Measurements from ENCODE around the gene IFFO2. TPM values are rescaled to one million over a fixed set of nuclear protein-coding genes. Genes with fewer than 3 reads are reported as not detected.

The IFFO2 gene
- total and polyA plus RNA-seq, 7 experiments from 2014 or later: 1.1 to 57.1 (median 25.7) TPM

- H3K36me3 ChIP-seq (ENCODE audit: control insufficient read depth in 2 of 3, insufficient read depth in 3 of 3, low read length in 3 of 3): no peaks in the 10 kb centered on the region
- H3K4me1 ChIP-seq (ENCODE audit: control insufficient read depth in 2 of 2, insufficient read depth in 2 of 2, low read length in 2 of 2): peaks cover 46 to 47% of the 10 kb centered on the region in 2 donors
- H3K4me3 ChIP-seq (ENCODE audit: low read length): peak overlapping the region; percentile 66
- intact Hi-C loops (cut with micrococcal nuclease): loop anchor here (2.0 to 10.0 kb wide), 5 partner anchors 54 to 1520 kb away; partner anchors contain the start of genes CAPZB (in 1 of the 2) and RCC2 (in 1 of the 2)
- ChIA-PET CTCF (interaction anchor here (1.1 to 2.5 kb wide), 7 partner anchors 13 to 118 kb away, joined by 3 to 15 read pairs (median 5); partner anchors contain the start of gene ALDH4A1), POLR2A (interaction anchor here (0.9 to 12.2 kb wide), 11 partner anchors 8 to 117 kb away, joined by 3 to 181 read pairs (median 5); partner anchors contain the start of gene ALDH4A1)
- peaks cover 0 to 15% (median 0%) of the 10 kb centered on the region in 5 donors for H3K36me3 Mint-ChIP-seq
- peaks cover 0 to 3% (median 0%) of the 10 kb centered on the region in 11 donors for H3K9me3 Mint-ChIP-seq
- DNase-seq: peak in 1 of 9 donors; percentile 46
- peak overlapping the region; percentile 60 for H3K27ac ChIP-seq (ENCODE audit: low read depth, low read length)
- no peak for ATAC-seq
- H3K27me3 Mint-ChIP-seq: peaks cover 0 to 28% (median 0%) of the 10 kb centered on the region in 5 donors
- H3K4me1 Mint-ChIP-seq: peaks cover 42 to 52% (median 46%) of the 10 kb centered on the region in 7 donors
- no peaks in the 10 kb centered on the region for H3K27me3 ChIP-seq (ENCODE audit: control insufficient read depth in 2 of 2, insufficient read depth in 2 of 2, low read length in 2 of 2)
- H3K9me3 ChIP-seq (ENCODE audit: control insufficient read depth in 2 of 3, low read length in 3 of 3): no peaks in the 10 kb centered on the region
- H3K27ac Mint-ChIP-seq: peak overlapping the region in 8 of 9 donors; percentile 41 to 84 (median 72)
- peak overlapping the region; percentile 73 to 92 (median 84) for H3K4me3 Mint-ChIP-seq
Observed at GRCh38 chr1:18957136-18957521, 653 bp upstream of the IFFO2 start.

DNA sequence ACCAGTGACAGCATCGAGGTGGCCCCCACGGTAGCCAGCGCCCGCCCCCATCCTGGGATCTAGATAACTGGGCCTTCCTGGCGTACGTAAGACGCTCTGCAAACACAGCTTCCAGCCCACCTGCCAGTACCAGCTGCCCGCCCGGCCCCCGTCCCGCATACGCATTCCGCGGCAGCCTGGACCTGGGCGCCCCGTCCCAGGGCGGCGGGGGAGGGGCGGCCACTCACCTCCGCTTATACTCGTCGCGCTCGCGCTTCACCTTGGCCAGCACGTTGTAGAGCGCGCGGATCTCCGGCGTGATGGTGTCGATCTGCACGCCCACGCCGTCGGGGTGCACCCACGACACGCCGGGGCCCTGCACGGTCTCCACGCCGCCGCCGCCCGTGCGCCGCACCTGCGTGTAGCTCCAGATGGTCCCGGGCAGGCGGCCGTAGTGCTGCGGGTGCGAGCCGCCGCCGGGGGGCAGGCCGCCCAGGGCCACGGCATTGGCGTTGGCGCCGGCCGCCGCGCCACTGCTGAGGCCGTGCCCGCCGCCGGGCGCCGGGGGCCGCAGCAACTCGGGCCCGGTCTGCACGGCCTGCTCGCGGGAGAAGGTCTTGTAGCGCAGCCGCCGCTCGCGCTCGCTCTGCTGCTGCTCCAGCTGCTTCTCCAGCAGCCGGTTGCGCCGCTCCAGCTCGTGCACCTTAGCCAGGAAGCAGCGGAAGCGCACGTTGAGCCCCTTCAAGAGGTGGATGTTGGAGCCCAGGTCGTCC is 859 bp downstream of the IFFO2 start:
- DNase-seq: peak; percentile 47 to 77 (median 63)
- H3K27ac ChIP-seq (ENCODE audit: low read depth, low read length): peak overlapping the region; percentile 98
- no peaks in the 10 kb centered on the region for H3K27me3 ChIP-seq (ENCODE audit: control insufficient read depth in 2 of 2, insufficient read depth in 2 of 2, low read length in 2 of 2)
- POLR2A ChIA-PET: interaction anchor here (1.1 to 12.2 kb wide), 13 partner anchors 9 to 642 kb away, joined by 3 to 181 read pairs (median 5); partner anchors contain the start of gene ALDH4A1
- intact Hi-C loops (cut with micrococcal nuclease): loop anchor here (1.0 to 10.0 kb wide), 11 partner anchors 7 to 1518 kb away; partner anchors contain the start of genes ALDH4A1 (in 2 of the 2), CAPZB (in 1 of the 2) and RCC2 (in 1 of the 2)
- Mint-ChIP-seq H3K27ac (peak overlapping the region; percentile 76 to 99 (median 98)), H3K4me3 (peak overlapping the region; percentile 89 to 96 (median 93)), H3K27me3 (peaks cover 0 to 21% (median 0%) of the 10 kb centered on the region in 5 donors), H3K9me3 (peaks cover 0 to 5% (median 0%) of the 10 kb centered on the region in 11 donors), H3K4me1 (peaks cover 49 to 67% (median 57%) of the 10 kb centered on the region in 7 donors), H3K36me3 (peaks cover 0 to 15% (median 0%) of the 10 kb centered on the region in 5 donors)
- H3K4me1 ChIP-seq (ENCODE audit: control insufficient read depth in 2 of 2, insufficient read depth in 2 of 2, low read length in 2 of 2): peaks cover 60 to 61% of the 10 kb centered on the region in 2 donors
- peak overlapping the region; percentile 63 for H3K4me3 ChIP-seq (ENCODE audit: low read length)
- no peaks in the 10 kb centered on the region for H3K36me3 ChIP-seq (ENCODE audit: control insufficient read depth in 2 of 3, insufficient read depth in 3 of 3, low read length in 3 of 3)
- ATAC-seq: peak; percentile 2
- H3K9me3 ChIP-seq (ENCODE audit: control insufficient read depth in 2 of 3, low read length in 3 of 3): no peaks in the 10 kb centered on the region
- CTCF ChIA-PET: interaction anchor here (1.1 to 3.6 kb wide), 4 partner anchors 17 to 117 kb away, joined by 3 to 15 read pairs (median 8); no protein-coding TSS in a partner anchor

- no peak for ATAC-seq
- Histone ChIP-seq H3K9me3 (ENCODE audit: control insufficient read depth in 2 of 3, low read length in 3 of 3) (no peaks in the 10 kb centered on the region), H3K4me3 (ENCODE audit: low read length) (peak overlapping the region; percentile 63), H3K4me1 (ENCODE audit: control insufficient read depth in 2 of 2, insufficient read depth in 2 of 2, low read length in 2 of 2) (peaks cover 63 to 66% of the 10 kb centered on the region in 2 donors), H3K36me3 (ENCODE audit: control insufficient read depth in 2 of 3, insufficient read depth in 3 of 3, low read length in 3 of 3) (no peaks in the 10 kb centered on the region), H3K27ac (ENCODE audit: low read depth, low read length) (peak overlapping the region; percentile 98), H3K27me3 (ENCODE audit: control insufficient read depth in 2 of 2, insufficient read depth in 2 of 2, low read length in 2 of 2) (no peaks in the 10 kb centered on the region)
- H3K4me3 Mint-ChIP-seq: peak overlapping the region; percentile 89 to 96 (median 93)
- H3K27me3 Mint-ChIP-seq: peaks cover 0 to 16% (median 0%) of the 10 kb centered on the region in 5 donors
- H3K4me1 Mint-ChIP-seq: peaks cover 51 to 72% (median 62%) of the 10 kb centered on the region in 7 donors
- intact Hi-C loops (cut with micrococcal nuclease): loop anchor here (5.0 to 10.0 kb wide), 3 partner anchors 157 to 1518 kb away; partner anchors contain the start of genes CAPZB (in 1 of the 2) and RCC2 (in 1 of the 2)
- CTCF ChIA-PET: interaction anchor here (1.1 to 3.6 kb wide), 3 partner anchors 30 to 118 kb away, joined by 3 to 12 read pairs (median 4); no protein-coding TSS in a partner anchor
- H3K36me3 Mint-ChIP-seq: peaks cover 0 to 15% (median 0%) of the 10 kb centered on the region in 5 donors
- POLR2A ChIA-PET: interaction anchor here (1.1 to 12.2 kb wide), 11 partner anchors 9 to 642 kb away, joined by 3 to 181 read pairs (median 5); partner anchors contain the start of gene ALDH4A1
- DNase-seq: no peak
- H3K27ac Mint-ChIP-seq: peak overlapping the region; percentile 76 to 99 (median 98)
- H3K9me3 Mint-ChIP-seq: peaks cover 0 to 5% (median 0%) of the 10 kb centered on the region in 11 donors
Observed at GRCh38 chr1:18955131-18955440, 1.4 kb downstream of the IFFO2 start.

DNA sequence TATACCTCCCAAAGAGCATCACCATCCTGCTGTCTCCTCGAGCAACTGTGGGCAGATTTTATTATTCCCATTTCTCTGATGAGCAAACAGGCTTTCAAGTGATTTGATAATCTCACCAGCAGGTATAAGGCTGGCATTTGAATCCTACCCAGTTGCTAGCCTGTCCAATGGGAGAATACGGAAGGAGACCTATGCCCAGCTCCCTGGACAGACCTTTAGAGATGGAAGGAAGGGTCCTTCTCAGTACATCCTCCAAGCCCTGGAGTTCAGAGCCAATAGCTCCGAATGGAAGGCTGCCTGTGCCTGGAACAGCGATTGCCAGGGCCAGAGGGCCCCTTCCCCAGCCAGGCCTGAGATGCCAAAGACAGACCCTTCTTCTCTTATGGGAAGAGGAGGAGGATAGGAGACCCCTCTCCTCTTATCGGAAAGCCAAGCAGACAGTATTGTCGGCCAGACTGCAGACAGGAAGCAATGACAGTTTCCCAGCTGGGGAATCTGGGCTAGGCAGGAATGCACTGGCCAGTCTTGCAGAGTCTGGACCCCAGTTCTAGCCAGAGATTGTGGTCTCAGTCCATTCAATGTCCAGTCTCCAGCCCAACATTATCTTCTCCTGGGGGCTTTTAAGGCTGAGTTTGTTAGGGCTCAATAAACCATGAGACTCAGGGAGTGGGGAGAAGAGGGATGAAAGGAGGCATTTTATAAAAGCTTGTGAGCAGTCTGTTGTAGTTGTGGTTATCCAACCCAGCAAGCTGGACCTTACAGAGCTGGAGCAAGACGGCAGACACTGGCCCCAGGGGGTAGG is 2.0 kb downstream of the IFFO2 start:
- Mint-ChIP-seq H3K27me3 (peaks cover 0 to 10% (median 0%) of the 10 kb centered on the region in 5 donors), H3K4me1 (peaks cover 57 to 75% (median 68%) of the 10 kb centered on the region in 7 donors), H3K36me3 (peaks cover 0 to 15% (median 0%) of the 10 kb centered on the region in 5 donors), H3K9me3 (peaks cover 0 to 5% (median 0%) of the 10 kb centered on the region in 11 donors), H3K4me3 (peak overlapping the region; percentile 89 to 96 (median 93)), H3K27ac (peak overlapping the region; percentile 76 to 99 (median 98))
- ATAC-seq (no peak), DNase-seq (no peak)
- H3K9me3 ChIP-seq (ENCODE audit: control insufficient read depth in 2 of 3, low read length in 3 of 3): no peaks in the 10 kb centered on the region
- no peaks in the 10 kb centered on the region for H3K36me3 ChIP-seq (ENCODE audit: control insufficient read depth in 2 of 3, insufficient read depth in 3 of 3, low read length in 3 of 3)
- peak overlapping the region; percentile 98 for H3K27ac ChIP-seq (ENCODE audit: low read depth, low read length)
- CTCF ChIA-PET: interaction anchor here (1.1 to 3.6 kb wide), 4 partner anchors 27 to 47 kb away, joined by 4 to 12 read pairs (median 6); no protein-coding TSS in a partner anchor
- peak overlapping the region; percentile 63 for H3K4me3 ChIP-seq (ENCODE audit: low read length)
- peaks cover 70 to 72% of the 10 kb centered on the region in 2 donors for H3K4me1 ChIP-seq (ENCODE audit: control insufficient read depth in 2 of 2, insufficient read depth in 2 of 2, low read length in 2 of 2)
- no peaks in the 10 kb centered on the region for H3K27me3 ChIP-seq (ENCODE audit: control insufficient read depth in 2 of 2, insufficient read depth in 2 of 2, low read length in 2 of 2)
- intact Hi-C loops (cut with micrococcal nuclease): loop anchor here (5.0 to 10.0 kb wide), 3 partner anchors 158 to 1517 kb away; partner anchors contain the start of genes CAPZB (in 1 of the 2) and RCC2 (in 1 of the 2)
- POLR2A ChIA-PET: interaction anchor here (0.6 to 12.2 kb wide), 10 partner anchors 9 to 119 kb away, joined by 3 to 181 read pairs (median 4); no protein-coding TSS in a partner anchor

DNA sequence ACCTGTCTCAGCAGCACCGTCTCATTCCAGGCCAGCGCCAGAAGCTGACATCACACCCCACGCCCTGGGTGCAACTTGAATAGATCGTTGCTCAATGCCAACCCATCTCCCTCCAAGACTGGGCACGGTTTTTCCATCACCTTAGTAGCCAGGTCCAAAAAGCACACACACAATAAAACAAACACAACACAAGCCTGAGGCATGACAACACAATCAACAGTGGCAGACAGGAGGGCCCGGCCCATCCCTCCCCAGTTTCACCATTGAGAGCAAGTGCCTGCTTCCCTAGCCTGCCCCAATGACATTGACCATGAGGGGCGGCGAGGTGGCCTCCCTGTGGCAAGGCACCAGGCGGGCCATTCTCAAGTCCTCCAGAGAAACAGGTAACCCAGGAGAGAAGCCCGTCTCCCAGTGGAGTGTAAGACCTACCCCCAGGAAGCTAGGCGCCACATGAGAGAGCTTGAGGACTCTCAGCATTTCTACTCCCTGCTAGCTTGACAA is 2.7 kb downstream of the IFFO2 start:
- ChIA-PET CTCF (interaction anchor here (1.3 to 3.6 kb wide), 3 partner anchors 27 to 46 kb away, joined by 5 to 12 read pairs (median 7); no protein-coding TSS in a partner anchor), POLR2A (interaction anchor here (0.6 to 12.2 kb wide), 7 partner anchors 8 to 120 kb away, joined by 3 to 181 read pairs (median 5); no protein-coding TSS in a partner anchor)
- Mint-ChIP-seq H3K27me3 (peaks cover 0 to 5% (median 0%) of the 10 kb centered on the region in 5 donors), H3K4me1 (peaks cover 61 to 81% (median 75%) of the 10 kb centered on the region in 7 donors), H3K4me3 (peak overlapping the region; percentile 89 to 96 (median 93)), H3K27ac (peak overlapping the region; percentile 76 to 99 (median 98)), H3K36me3 (peaks cover 0 to 15% (median 0%) of the 10 kb centered on the region in 5 donors), H3K9me3 (peaks cover 0 to 5% (median 0%) of the 10 kb centered on the region in 11 donors)
- H3K27ac ChIP-seq (ENCODE audit: low read depth, low read length): peak overlapping the region; percentile 98
- DNase-seq (peak in 2 of 9 donors; percentile 11 to 13), ATAC-seq (no peak)
- H3K4me3 ChIP-seq (ENCODE audit: low read length): peak overlapping the region; percentile 63
- H3K9me3 ChIP-seq (ENCODE audit: control insufficient read depth in 2 of 3, low read length in 3 of 3): no peaks in the 10 kb centered on the region
- H3K36me3 ChIP-seq (ENCODE audit: control insufficient read depth in 2 of 3, insufficient read depth in 3 of 3, low read length in 3 of 3): no peaks in the 10 kb centered on the region
- H3K4me1 ChIP-seq (ENCODE audit: control insufficient read depth in 2 of 2, insufficient read depth in 2 of 2, low read length in 2 of 2): peaks cover 76 to 79% of the 10 kb centered on the region in 2 donors
- no peaks in the 10 kb centered on the region for H3K27me3 ChIP-seq (ENCODE audit: control insufficient read depth in 2 of 2, insufficient read depth in 2 of 2, low read length in 2 of 2)
- intact Hi-C loops (cut with micrococcal nuclease): loop anchor here in 1 of 2 donors (10.0 kb wide), 1 partner anchor 531 kb away; the partner anchor contains the start of gene CAPZB

Data from naive thymus-derived CD4-positive, alpha-beta T cell (primary cell).